Esophagus muscularis mucosa (tissue), 4 donors: ENCODE results near the gene EPHA6.

Source experiments
- CTCF ChIP-seq, 3 experiments: fragments of 200-600 bp in 2 of 3; fragments of 450-650 bp in 1 of 3; sonication (generic) in 2 of 3; IDR thresholded peaks; one replicate each; pipeline ENCODE4 v1.5.1; 2017 to 2019; ENCODE audit warnings: antibody characterized with exemption in 3 of 3, mild to moderate bottlenecking in 2 of 3, moderate library complexity in 1 of 3
- EP300 ChIP-seq: sonication (generic); formaldehyde crosslinking; IDR thresholded peaks from one replicate; pipeline ENCODE4 v1.6.1; 2017; ENCODE audit warnings: antibody characterized with exemption
- POLR2A ChIP-seq: fragments of 450-650 bp; IDR thresholded peaks from one replicate; pipeline ENCODE4 v1.6.1; 2017; ENCODE audit warnings: antibody characterized with exemption, moderate library complexity, mild to moderate bottlenecking, low read depth

GRCh38 chr3:97439373-97439772, 625.0 kb downstream of the EPHA6 start:
- TF ChIP-seq POLR2A, result no peak
- no peak for TF ChIP-seq CTCF (IDR thresholded peaks at IDR 0.05)
- TF ChIP-seq EP300, result no peak
